NCI-H128 (cell line): ENCODE data around the gene SPPL2B.

Experiments
- DNase-seq: peaks from one replicate; lab custom pipeline; 2025; ENCODE audit not compliant: unreplicated experiment; lab: John Stamatoyannopoulos, UW

Gene SPPL2B

DNA sequence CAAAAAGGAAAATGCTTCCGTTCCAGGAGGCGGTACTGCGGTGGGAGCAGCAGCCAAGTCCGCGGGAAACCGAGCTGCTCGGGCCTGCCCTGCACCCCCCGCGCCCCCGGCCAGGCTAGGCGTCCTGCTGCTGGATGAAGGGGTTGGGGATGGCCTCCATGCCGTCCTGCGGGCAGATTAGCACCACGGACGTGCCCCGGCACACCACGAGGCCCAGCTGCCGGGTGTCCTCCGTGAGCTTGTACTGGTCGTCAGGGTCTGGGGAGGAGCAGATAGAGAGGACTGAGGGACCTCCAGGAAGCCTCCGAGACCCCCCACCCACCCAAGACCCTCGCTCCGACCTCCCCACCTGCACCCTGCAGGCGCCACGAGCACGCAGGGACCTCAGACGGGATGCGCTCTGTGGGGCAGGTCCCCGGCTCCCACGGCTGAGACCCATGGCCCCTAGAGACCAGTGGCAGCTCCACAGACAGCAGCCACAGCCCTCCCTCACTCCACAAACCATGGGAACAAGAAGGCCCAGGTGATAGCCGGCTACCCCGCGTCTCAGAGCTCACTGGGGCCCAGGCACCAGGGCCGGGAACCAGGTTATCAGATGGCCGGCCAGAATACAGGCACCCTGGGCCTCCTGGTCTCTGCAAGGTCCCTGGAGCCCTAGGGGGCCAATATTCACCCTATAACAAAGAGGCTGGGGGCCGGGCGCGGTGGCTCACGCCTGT is 6.8 kb upstream of the SPPL2B start:
- no peak for DNase-seq

DNA sequence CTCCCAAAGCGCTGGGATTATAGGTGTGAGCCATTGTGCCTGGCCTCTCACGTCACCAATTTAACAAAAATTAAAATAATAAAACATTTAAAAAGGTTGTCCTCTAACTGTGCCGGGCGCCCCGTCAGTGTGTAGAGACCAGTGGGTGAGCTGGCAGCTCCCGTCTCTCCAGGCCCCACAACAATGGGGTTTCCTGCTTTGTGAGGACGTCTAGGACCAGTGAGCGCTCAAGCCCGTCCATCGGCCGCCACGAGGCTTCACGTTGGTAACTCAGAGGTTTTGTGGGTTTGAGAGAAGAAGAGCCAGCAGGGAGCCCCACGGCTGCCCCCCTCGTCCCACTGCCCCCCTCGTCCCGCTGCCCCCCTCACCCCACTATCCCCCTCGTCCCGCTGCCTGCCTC is 4.8 kb upstream of the SPPL2B start:
- DNase-seq, result no peak

DNA sequence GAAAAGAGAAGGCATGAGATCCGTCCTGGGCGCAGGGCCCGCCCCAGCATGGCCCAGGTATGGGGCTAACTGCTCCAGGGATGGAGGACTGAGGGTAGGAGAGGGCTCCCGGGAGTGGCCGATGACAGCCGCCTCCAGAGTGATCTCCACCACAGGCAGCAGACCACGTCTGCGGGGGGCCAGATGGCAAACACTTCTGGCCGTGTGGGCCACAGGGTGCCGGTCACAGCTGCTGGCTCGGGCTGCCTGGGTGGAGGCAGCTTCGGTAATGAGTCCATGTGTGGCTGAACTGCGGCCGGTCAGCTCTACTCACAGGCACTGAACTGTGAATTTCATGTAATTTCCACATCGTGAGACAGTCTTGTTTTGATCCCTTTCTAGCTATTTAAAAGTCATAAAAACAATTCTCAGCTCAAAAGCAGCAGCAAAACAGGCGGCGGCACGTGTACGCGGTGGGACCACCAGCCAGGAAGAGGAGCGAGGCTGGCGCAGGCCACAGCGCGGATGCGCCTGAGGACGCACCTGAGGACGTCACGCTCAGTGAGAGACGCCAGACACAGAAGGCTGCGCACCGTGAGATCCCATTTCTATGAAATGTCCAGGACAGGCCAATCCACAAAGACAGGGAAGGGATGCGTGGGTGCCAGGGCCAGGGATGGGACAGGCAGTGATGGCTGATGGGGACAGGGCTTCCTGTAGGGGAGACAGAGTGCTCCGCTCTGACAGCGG is 4.1 kb upstream of the SPPL2B start:
- no peak for DNase-seq

DNA sequence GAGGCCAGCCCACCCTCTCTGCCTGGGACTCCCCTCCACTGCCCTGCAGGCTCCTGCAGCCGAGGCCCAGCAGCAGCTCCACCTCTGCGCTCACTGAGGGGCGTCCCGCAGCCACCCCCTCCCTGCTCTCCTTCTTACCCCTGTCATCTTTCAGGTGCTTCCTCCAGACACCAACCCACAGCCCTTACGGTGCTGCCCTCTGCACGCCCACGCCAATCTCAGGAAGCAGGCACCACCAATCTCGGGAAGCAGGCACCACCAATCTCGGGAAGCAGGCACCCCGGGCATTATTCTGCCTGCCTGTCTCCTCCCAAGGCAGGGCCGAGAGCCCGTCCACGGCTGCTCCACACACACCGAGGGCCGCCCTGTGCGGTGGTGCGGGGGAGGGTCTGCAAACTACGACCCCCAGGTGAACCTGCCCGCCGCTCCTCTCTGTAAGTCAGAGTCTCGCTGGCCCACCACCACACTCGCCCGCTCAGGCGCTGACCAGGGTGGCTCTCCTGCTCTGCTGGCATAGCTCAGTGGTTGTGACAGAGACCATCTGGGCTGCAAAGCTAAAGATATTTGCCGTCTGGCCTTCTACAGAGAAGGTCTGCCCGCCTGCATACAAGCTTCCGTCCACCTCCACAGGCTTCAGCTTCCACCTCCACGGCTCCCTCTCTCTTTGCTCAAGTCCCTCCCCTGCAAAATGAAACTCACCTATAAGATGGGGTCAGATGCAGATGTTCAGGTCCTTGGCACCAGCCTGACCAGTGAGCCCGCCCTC is 3.0 kb upstream of the SPPL2B start:
- no peak for DNase-seq

DNA sequence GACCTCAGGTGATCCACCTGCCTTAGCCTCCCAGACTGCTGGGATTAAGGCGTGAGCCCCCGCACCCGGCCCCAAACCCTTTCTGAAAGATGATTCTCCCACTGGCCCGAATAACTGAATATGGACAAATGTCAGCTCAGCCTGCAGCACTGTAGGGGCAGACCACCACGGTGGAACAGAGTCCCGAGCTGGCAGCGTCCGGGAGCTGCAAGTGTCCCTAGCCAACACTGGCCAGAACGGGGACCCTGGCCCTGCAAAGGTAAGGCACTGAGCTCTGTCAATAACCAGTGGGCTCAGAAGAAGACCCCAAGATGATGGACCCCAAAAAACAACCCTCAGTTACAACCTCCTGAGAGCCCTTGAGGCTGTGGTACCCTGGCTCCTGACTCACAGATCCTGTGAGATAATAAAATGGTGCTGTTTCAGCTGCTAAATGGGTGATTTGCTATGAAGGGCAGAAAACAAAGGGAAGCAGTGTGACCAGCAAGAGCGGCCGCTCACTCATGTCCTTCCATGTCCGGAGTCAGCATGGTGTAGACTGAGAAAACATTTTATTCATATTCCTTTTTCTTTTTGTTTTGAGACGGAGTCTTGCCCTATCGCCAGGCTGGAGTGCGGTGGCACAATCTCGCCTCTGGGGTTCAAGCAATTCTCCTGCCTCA is 1.7 kb upstream of the SPPL2B start:
- no peak for DNase-seq

DNA sequence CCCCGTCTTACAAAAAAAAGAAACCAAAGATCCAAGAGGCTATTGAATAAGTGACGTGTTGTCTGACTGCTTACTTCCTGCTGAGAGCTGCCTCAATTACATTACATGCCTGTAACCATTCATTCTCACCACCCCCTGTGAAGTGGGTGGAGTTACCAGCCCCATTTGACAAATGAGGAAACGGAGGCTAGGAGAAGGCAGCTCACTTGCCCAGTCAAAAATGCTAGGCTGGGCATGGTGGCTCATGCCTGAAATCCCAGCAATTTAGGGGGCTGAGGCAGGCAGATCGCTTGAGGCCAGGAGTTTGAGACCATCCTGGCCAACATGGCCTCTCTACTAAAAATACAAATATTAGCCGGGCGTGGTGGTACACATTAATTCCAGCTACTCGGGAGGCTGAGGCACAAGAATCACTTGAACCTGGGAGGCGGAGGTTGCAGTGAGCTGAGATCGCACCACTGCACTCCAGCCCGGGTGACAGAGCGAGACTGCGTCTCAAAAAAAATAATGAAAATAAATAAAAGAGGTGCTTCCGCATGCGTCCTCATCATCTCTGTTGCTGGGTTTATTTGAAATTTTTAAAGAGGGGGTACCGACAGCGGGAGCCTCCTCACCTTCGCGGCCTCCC is 597 bp upstream of the SPPL2B start:
- no peak for DNase-seq

DNA sequence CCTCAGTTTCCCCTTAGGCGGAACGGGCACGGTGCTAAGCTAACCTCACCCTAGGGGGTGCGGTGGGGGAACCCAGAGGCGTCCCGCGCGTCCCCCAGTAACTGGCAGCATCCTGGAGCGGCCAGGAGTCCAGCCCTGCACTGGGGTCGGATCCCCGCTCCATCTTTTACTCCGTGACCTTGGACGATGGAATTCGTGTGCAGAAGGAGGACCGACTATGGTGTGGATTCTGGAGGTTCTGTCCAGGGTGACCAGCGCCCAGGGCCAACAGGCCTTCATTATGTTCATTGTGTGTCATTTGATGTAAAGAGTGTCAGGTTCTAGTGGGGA is 630 bp downstream of the SPPL2B start:
- DNase-seq, result no peak

DNA sequence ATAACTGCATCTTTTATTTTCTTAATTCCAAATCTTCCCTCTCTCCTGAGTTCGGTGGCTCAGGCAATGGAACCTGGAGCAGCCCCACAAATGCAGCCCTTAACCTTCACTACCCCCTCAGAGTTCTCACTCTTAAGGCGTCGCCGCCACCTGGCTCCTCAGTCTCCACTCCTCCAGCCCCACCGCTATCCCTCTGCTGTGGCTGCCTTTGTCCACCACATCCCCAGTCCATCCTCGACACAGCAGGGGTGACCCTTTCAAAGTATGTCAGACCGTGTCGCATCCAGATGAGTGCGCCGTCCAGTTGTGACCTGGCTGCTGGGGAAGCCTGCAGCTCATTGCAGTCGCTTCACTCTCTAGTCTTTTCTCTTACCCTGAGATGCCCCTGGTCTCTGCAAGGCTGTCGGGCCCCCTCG is 1.0 kb downstream of the SPPL2B start:
- DNase-seq, result no peak

DNA sequence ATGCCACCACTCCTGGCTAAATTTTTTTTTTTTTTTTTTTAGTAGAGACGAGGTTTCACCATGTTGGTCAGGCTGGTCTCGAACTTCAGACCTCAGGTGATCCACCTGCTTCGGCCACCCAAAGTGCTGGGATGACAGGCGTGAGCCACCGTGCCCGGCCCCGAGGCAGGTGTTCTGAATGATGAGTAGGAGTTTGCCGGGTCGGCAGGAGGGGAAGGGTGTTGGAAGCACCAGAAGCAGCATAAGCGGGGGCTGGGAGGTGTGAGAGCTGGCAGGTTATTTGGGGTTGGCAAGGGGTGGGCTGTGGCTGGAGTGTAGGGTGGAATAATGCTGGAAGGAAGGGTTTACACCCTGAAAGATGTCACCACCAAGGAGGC is 1.8 kb downstream of the SPPL2B start:
- no peak for DNase-seq

DNA sequence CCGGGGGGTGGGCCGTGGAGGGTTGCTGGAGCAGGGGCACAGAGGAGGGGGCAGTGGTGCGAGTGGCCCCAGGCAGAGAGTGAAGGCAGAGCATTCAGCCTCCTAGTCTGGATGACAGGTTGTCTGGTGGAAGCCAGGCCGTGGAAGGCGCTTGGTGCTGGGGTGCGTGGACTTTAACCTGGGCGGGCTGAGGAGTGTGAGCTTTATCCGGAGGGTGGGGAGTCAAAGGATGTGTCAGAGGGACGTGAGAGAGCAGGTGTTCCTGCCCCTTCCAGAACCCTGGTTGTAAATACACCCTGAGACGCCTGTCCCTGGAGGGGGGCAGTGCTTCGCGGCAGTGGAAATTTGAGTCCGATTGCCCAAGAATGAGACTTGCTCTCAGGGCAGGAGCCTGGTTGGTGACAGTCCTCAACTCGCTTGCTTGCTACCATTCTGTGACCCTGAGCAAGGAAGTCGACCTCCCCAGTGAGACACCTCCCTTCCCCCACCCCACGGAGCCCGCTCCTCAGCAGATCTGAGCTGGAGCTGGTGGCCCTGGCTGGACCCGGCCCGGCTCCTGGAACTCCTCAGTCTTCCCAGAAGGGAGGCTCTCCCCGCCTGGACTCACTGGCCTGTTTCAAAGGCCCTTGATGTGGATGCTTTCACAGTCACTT is 2.3 kb downstream of the SPPL2B start:
- peak; percentile 38 for DNase-seq

DNA sequence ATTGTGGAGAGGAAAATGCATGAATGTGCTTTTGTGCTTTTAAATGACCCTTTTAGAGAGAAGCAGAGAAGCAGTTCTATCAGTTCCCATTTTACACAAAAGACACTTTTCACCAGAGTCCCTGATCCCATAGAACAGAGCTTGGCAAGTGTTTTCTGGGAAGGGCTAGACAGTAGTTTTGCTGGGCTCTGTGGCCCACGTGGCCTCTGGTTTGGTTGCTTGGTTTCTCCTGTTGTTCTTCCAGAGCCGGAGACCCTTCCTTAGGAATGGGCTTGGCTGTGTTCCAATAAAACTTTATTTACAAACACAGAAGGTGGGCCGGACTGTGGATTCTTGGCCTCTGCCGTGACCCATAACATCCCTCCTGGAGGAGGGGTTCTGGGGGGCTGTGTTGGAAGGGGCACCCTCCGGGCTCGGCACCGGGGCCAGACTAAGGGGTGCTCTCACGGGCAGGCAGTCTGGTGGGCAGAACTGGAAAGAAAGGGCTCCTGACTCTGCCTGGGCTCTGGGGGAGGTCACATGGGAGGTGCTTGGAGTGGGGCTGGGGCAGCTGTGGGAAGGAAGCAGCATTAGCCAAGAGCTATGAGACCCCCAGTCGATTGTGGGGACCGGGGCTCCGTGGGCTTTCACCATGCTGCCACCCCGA is 3.2 kb downstream of the SPPL2B start:
- no peak for DNase-seq

DNA sequence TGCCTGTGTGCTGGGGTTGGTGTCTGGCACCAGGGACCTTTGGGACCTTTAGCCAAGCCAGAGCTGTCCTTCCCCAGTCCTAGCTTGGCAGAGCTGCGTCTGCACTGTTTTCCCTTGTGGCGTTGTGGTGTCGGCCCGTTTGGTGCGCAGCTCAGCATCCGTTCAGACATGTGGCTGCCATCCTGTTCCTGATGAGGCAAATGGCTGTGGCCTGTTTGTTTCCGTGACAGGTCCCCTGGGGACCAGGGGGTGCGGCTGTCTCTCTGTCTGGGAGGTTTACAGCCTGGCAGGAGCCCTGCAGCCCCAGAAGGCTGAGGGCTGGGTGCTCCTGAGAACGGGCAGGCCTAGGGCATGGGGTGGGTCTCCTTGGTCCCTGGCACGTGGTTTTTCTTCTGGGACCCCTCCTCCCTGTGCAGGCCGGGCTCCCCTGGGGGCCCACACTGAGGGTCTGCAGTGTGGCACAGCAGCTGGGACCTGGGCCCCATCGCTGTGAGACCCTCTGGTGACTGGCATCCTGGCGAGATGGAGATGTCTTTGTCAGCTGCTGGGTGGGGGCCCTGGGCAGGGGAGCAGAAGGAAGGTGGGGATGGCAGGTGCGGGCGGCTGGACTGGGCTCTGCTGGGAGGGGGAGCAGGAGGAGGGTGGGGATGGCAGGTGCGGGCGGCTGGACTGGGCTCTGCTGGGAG is 4.0 kb downstream of the SPPL2B start:
- DNase-seq, result peak; percentile 23

DNA sequence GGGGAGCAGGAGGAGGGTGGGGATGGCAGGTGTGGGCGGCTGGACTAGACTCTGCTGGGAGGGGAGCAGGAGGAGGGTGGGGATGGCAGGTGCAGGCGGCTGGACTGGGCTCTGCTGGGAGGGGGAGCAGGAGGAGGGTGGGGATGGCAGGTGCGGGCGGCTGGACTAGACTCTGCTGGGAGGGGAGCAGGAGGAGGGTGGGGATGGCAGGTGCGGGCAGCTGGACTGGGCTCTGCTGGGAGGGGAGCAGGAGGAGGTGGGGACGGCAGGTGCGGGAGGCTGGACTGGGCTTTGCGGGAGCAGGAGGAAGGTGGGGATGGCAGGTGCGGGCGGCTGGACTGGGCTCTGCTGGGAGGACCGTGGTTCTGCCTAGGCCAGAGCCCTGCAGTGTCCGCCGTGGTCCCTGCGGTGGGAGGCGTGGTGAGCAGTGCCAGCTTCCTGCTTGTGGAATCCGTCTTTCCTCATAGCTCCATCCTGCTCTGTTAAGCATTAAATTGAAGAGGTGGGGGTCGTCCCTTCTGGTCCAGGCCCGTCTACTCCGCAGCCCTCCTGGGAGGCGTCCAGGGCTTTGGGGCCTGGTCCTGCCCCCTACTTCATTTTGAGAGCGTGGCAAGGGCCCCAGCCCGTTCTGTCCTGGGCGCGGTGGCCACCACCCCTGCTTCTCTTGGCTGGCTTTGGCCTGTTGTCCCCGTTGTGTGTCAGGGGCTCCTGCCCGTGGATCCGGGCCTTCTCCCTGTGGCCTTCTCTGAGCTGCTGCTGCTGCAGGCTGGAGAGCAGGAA is 4.7 kb downstream of the SPPL2B start:
- peak; percentile 37 for DNase-seq

DNA sequence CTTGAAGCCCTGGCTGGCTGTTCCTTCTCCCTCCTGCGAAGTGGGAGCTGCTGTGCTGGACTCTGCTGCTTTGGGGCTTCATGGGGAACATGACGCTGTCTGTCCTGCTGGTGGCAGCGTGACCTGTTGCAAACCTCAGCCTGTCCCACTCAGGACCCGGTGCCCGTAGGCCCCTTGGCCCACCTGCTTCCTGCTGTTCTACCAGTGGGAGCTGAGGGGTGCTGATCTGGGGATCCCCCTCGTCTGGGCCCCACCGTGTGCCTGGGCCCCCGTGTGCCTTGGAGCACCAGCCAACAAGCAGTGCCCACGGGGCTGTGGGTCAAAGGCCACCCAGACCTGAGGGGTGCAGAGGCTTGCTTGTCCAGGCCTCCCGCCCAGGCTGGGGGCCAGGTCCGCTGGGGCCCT is 5.3 kb downstream of the SPPL2B start:
- no peak for DNase-seq

DNA sequence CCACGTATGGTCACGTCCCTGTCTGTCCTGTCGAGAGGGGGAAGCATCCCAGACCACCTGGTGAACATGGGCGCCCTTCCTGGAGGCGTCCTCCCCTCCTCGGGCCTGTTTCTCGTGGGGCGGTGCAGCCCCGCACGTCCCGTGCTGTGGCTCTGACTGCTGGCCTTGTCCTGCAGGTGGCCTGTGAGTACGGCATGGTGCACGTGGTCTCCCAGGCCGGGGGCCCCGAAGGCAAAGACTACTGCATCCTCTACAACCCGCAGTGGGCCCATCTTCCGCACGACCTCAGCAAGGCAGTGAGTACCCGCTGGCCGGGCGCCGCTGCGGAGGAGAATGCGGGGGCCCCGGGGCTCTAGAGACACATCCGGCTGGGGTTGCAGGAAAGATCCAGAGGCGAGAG is 5.9 kb downstream of the SPPL2B start:
- DNase-seq, result no peak

DNA sequence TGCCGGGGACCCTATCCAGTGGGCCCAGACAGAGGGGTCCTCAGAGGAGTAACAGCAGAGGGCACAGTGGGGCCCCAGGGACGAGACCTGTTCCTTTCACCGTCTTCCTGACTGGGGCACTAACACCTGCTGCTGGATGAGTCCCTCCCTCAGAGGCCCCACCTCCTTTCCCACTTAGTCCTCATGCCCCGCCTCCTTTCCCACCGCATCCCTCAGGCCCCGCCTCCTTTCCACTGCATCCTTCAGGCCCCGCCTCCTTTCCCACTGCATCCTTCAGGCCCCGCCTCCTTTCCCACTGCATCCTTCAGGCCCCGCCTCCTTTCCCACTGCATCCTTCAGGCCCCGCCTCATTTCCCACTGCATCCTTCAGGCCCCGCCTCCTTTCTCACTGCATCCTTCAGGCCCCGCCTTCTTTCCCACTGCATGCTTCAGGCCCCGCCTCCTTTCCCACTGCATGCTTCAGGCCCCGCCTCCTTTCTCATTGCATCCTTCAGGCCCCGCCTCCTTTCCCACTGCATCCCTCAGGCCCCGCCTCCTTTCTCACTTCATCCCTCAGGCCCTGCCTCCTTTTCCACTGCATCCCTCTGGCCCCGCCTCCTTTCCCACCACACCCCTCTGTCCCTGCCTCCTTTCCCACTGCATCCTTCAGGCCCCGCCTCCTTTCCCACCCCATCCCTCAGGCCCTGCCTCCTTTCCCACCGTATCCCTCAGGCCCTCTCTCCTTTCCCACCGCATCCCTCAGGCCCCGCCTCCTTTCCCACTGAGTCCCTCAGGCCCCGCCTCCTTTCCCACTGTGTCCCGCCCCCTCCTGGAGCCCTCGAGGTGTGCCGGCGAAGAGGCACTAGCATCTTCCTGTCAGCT is 6.7 kb downstream of the SPPL2B start:
- no peak for DNase-seq

DNA sequence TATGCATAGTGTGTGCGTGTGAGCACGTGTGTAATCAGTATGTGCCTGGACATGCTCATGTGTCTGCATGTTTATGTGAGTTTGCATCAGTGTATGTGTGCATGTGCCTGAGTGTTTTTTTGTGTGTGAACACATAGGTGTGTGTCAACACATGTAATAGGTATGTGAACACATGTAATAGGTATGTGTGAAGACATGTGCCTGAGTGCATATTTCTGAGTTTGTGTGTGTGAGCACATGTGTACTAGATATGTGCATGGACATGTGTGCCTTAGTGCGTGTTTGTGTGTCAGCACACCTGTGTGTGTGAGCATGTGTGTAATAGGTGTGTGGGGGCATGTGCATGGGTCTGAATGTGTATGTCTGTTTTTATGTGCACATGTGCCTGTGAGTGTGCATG is 7.4 kb downstream of the SPPL2B start:
- no peak for DNase-seq
